ENCODE measurements around the gene ANKRD13D. TPM values are rescaled to one million over a fixed set of nuclear protein-coding genes. Genes with fewer than 3 reads are reported as not detected.

The ANKRD13D gene
- total and polyA plus RNA-seq, 2 of the 8 experiments (the other 6 are each of a cell fraction or from before 2014, with no cell fraction given), result 24.9 to 26.5 TPM

DNA sequence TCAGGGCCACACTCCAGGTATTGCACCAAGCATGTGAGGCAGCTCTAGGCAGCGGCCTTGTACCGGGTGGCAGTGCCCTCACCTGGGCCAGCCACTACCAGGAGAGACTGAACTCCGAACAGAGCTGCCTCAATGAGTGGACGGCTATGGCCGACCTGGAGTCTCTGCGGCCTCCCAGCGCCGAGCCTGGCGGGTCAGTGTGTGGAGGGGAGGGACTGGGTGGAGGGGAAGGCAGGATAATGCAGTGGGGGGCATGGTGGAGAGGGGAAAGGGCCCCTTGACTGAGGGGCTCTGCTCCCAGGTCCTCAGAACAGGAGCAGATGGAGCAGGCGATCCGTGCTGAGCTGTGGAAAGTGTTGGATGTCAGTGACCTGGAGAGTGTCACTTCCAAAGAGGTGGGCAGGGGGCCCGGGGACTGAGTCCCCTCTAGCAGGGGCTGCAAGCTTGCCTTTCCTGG lies 18.5 kb downstream of the ANKRD13D start (continued):
- TF ChIP-seq TBP (IDR thresholded peaks at IDR 0.05; ENCODE audit: low read depth, low read length) (no peak), SRF (IDR thresholded peaks at IDR 0.05; ENCODE audit: low read depth, low read length) (no peak), SUZ12 (IDR thresholded peaks at IDR 0.05; ENCODE audit: low read length) (no peak), CBX5 (IDR thresholded peaks at IDR 0.05; ENCODE audit: low read depth, low read length) (no peak), CREB1 (IDR thresholded peaks at IDR 0.05) (no peak), KDM4A (IDR thresholded peaks at IDR 0.05; ENCODE audit: low read depth, low read length, severe bottlenecking) (no peak), SP1 (IDR thresholded peaks at IDR 0.05; ENCODE audit: low read depth, low read length) (no peak)
